Ascending aorta (tissue), 2 donors: ENCODE measurements around the gene RARB. TPM values are rescaled to one million over a fixed set of nuclear protein-coding genes. Genes with fewer than 3 reads are reported as not detected.

Source experiments
- DNase-seq, 2 donors: peaks; one replicate each; pipeline ENCODE4 v3.0.0-alpha.2; 2019; ENCODE audit warnings: low spot score in 2 of 2
- H3K27ac ChIP-seq, 2 donors: fragments of 200-600 bp; sonication (generic); one replicate each; pipeline ENCODE4 v1.5.1; 2016 to 2017; ENCODE audit warnings: mild to moderate bottlenecking in 1 of 2
- H3K27me3 ChIP-seq: fragments of 200-600 bp; sonication (generic); one replicate; pipeline ENCODE4 v1.5.1; 2017
- H3K36me3 ChIP-seq, 2 donors: fragments of 200-600 bp; sonication (generic); one replicate each; pipeline ENCODE4 v1.5.1; 2016
- H3K4me1 ChIP-seq, 2 donors: fragments of 200-600 bp; sonication (generic); one replicate each; pipeline ENCODE4 v1.5.1; 2016 to 2017; ENCODE audit warnings: mild to moderate bottlenecking in 1 of 2
- H3K4me3 ChIP-seq, 2 donors: fragments of 200-600 bp; sonication (generic); one replicate each; pipeline ENCODE4 v1.5.1; 2016 to 2017; ENCODE audit warnings: mild to moderate bottlenecking in 1 of 2
- H3K9me3 ChIP-seq, 2 donors: fragments of 200-600 bp; sonication (generic); one replicate each; pipeline ENCODE4 v1.5.1; 2016
- intact Hi-C: fragments of 100-400 bp; cut with DNase I; formaldehyde crosslinking; loops from one replicate; pipeline ENCODE4 v1.15.1; 2023
- total RNA-seq: library from RNA; depleted of rRNA; stranded (reverse); fragments of >200 nt; gene quantifications from one replicate; pipeline ENCODE4 v1.1.0, GENCODE V29; 2016
- TF ChIP-seq, protein P1 (sequence below), 3 experiments: fragments of 200-600 bp in 2 of 3; fragments of 450-650 bp in 1 of 3; sonication (generic) in 2 of 3; IDR thresholded peaks; one replicate each; pipeline ENCODE4 v1.5.1; 2016 to 2019; ENCODE audit warnings: antibody characterized with exemption in 3 of 3, mild to moderate bottlenecking in 1 of 3, moderate library complexity in 1 of 3

The RARB gene
- total RNA-seq, 1 donor from 2014 or later = 52.7 TPM

DNA sequence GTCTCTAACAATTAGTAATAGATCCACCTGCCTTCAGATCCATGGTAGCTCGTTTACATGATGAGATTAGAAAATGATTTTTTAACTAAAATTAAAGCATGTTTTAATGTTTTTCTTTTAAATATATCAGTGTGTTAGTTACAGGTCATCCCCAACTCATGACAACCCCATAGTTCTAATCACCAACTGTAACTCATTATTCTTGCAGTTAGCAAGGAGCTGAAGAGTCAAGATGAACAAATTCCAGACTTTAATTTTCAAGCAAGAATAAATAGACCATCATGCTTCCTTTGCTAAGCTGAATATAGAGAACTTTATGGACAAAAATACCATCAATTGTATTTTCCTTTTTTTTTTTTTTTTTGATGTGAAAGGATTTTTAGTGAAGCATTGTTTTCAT is 135.5 kb downstream of the RARB start:
- no peaks in the 10 kb centered on the region for H3K27me3 ChIP-seq
- TF ChIP-seq, protein P1, sequence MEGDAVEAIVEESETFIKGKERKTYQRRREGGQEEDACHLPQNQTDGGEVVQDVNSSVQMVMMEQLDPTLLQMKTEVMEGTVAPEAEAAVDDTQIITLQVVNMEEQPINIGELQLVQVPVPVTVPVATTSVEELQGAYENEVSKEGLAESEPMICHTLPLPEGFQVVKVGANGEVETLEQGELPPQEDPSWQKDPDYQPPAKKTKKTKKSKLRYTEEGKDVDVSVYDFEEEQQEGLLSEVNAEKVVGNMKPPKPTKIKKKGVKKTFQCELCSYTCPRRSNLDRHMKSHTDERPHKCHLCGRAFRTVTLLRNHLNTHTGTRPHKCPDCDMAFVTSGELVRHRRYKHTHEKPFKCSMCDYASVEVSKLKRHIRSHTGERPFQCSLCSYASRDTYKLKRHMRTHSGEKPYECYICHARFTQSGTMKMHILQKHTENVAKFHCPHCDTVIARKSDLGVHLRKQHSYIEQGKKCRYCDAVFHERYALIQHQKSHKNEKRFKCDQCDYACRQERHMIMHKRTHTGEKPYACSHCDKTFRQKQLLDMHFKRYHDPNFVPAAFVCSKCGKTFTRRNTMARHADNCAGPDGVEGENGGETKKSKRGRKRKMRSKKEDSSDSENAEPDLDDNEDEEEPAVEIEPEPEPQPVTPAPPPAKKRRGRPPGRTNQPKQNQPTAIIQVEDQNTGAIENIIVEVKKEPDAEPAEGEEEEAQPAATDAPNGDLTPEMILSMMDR (IDR thresholded peaks at IDR 0.05) = no peak
- no peak for DNase-seq
- H3K4me1 ChIP-seq = peaks cover 0 to 1% of the 10 kb centered on the region in 2 donors
- H3K36me3 ChIP-seq = no peaks in the 10 kb centered on the region
- no peak overlapping the region for H3K4me3 ChIP-seq
- no peak overlapping the region for H3K27ac ChIP-seq
- intact Hi-C loops = no loop called here
- H3K9me3 ChIP-seq = no peaks in the 10 kb centered on the region

DNA sequence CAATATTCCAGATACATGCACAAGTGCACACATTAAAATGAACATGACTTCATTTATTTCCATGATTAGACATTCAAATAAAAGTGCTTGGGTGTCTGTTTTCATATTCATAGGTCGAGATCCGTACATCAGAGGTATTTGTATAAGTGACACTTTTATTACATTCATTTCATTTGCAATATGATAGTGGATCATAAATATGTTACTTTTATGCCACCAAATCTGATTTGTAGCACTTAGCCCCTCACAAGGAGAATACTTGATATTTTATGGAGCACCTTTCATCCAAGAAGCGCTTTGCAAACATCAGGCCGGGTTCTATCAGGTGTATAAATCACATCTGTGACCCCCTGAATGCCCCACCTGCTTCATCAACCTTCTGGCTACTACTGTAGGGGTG is 136.0 kb downstream of the RARB start:
- Histone ChIP-seq H3K27me3 (no peaks in the 10 kb centered on the region), H3K4me3 (no peak overlapping the region), H3K36me3 (no peaks in the 10 kb centered on the region), H3K4me1 (no peaks in the 10 kb centered on the region), H3K9me3 (no peaks in the 10 kb centered on the region), H3K27ac (no peak overlapping the region)
- DNase-seq = no peak
- TF ChIP-seq, protein P1 (IDR thresholded peaks at IDR 0.05) = no peak
- intact Hi-C loops = no loop called here

DNA sequence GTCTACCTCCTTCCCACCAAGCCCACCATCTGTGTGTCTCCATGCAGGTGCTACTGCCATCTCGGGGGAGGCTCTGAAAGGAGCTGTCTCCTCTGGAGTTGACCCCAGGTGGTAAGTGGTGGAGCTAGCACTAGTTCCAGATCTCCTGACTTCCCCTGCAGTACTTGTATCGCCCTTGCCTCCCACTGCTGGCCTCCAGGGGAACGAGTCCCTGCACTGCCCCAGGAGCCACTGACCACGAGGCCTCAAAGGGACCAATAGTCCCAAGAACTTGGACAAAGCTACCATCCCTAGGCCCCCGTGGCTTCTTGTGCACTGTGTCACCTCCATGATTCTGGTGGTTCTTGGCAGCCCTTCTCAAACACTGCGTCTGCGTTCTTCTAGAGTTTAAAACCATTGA is 137.7 kb downstream of the RARB start:
- intact Hi-C loops = no loop called here
- no peaks in the 10 kb centered on the region for H3K9me3 ChIP-seq
- DNase-seq = no peak
- TF ChIP-seq, protein P1 (IDR thresholded peaks at IDR 0.05) = no peak
- H3K36me3 ChIP-seq = no peaks in the 10 kb centered on the region
- H3K27ac ChIP-seq = no peak overlapping the region
- no peaks in the 10 kb centered on the region for H3K27me3 ChIP-seq
- H3K4me3 ChIP-seq = no peak overlapping the region
- no peaks in the 10 kb centered on the region for H3K4me1 ChIP-seq

DNA sequence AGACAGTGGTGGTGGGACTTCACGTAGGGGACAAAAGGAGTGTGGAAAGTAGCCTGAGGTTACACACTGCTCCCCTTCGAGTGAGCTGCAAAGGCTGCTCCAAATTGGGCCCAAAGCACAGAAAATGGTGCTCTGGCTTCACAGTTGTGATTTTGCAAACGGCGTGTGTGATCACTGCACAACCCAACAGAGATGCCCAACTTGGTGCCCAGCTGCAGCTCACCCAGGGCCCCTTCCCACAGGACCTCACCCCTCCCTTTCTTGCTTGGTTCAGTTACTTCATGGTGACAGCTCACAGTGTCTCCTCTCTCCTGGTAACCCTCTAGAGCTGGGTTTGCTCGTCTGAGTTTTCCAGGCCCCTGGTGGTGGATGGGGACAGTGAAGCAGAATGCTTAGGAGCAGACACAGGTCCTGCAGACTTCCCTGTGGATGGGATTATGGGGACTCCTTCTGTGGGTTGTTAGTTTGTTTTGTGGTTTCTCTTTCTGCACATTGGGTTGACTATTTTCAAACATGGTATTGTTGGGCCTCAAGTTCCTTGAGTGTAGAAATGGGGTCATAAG is 138.4 kb downstream of the RARB start:
- Histone ChIP-seq H3K9me3 (no peaks in the 10 kb centered on the region), H3K27me3 (no peaks in the 10 kb centered on the region), H3K4me1 (no peaks in the 10 kb centered on the region), H3K36me3 (peaks cover 0 to 3% of the 10 kb centered on the region in 2 donors), H3K4me3 (no peak overlapping the region), H3K27ac (no peak overlapping the region)
- intact Hi-C loops = no loop called here
- DNase-seq = no peak
- TF ChIP-seq, protein P1 (IDR thresholded peaks at IDR 0.05) = no peak

DNA sequence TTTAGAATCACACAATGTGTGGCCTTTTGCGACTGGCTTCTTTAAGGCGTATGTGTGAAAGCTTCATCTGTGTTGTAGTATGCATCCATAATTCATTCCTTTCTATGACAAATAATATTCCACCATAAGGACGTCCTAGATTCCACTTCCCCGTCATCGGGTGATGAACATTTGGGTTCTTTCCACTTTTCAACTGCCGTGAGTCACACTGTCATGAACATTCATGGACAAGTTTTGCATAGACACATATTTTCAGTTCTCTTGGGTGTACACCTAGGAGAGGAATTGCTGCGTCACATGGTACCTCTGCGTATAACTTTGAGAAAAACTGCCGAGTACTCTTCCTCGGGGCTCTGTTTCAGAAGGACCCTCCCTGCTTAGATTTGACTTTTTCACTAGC is 139.3 kb downstream of the RARB start:
- no peak overlapping the region for H3K27ac ChIP-seq
- TF ChIP-seq, protein P1 (IDR thresholded peaks at IDR 0.05) = no peak
- peaks cover 0 to 3% of the 10 kb centered on the region in 2 donors for H3K36me3 ChIP-seq
- intact Hi-C loops = no loop called here
- no peak for DNase-seq
- no peaks in the 10 kb centered on the region for H3K27me3 ChIP-seq
- no peak overlapping the region for H3K4me3 ChIP-seq
- H3K9me3 ChIP-seq = no peaks in the 10 kb centered on the region
- H3K4me1 ChIP-seq = no peaks in the 10 kb centered on the region
